Muscle layer of duodenum (tissue), 2 donors: ENCODE measurements around the gene ZFAND3.
"Not testable (repeated sequence)": the region's sequence is repeated elsewhere in the genome, so short reads cannot be mapped to it uniquely, and the experiment has no call there.

Source experiments
- H3K27ac ChIP-seq: one replicate; pipeline ENCODE4 v1.7.0; 2013; ENCODE audit warnings: mild to moderate bottlenecking, low read length
- H3K27me3 ChIP-seq: one replicate; pipeline ENCODE4 v1.7.0; 2013; ENCODE audit warnings: low read depth, mild to moderate bottlenecking, control low read depth, low read length
- H3K36me3 ChIP-seq, 2 donors: one replicate each; pipeline ENCODE4 v1.7.0; 2013; ENCODE audit warnings: low read length in 2 of 2, control low read depth in 1 of 2, mild to moderate bottlenecking in 1 of 2; ENCODE audit not compliant: insufficient read depth in 2 of 2, control insufficient read depth in 1 of 2
- H3K4me1 ChIP-seq, 2 donors: one replicate each; pipeline ENCODE4 v1.7.0; 2013; ENCODE audit warnings: low read length in 2 of 2, mild to moderate bottlenecking in 2 of 2, control low read depth in 1 of 2, moderate library complexity in 1 of 2; ENCODE audit not compliant: insufficient read depth in 2 of 2, control insufficient read depth in 1 of 2
- H3K4me3 ChIP-seq, 2 donors: one replicate each; pipeline ENCODE4 v1.7.0; 2013; ENCODE audit warnings: low read length in 2 of 2, low read depth in 1 of 2, mild to moderate bottlenecking in 1 of 2
- H3K9me3 ChIP-seq, 2 donors: one replicate each; pipeline ENCODE4 v1.7.0; 2013; ENCODE audit warnings: low read length in 2 of 2, control low read depth in 1 of 2, mild to moderate bottlenecking in 1 of 2; ENCODE audit not compliant: control insufficient read depth in 1 of 2
- donor health status: healthy.

Gene ZFAND3

GRCh38 chr6:37946057-37946456, 126.5 kb downstream of the ZFAND3 start:
- no peak overlapping the region for H3K27ac ChIP-seq
- H3K4me1 ChIP-seq = peaks cover 9 to 44% of the 10 kb centered on the region in 2 donors
- H3K27me3 ChIP-seq = no peaks in the 10 kb centered on the region

GRCh38 chr6:37947468-37947867, 127.9 kb downstream of the ZFAND3 start:
- Histone ChIP-seq H3K27me3 (no peaks in the 10 kb centered on the region), H3K9me3 (no peaks in the 10 kb centered on the region), H3K27ac (no peak overlapping the region), H3K36me3 (no peaks in the 10 kb centered on the region), H3K4me3 (no peak overlapping the region), H3K4me1 (peaks cover 3 to 44% of the 10 kb centered on the region in 2 donors)

More at GRCh38 chr6:37946057-37946456, 126.5 kb downstream of the ZFAND3 start:
- no peaks in the 10 kb centered on the region for H3K9me3 ChIP-seq
- H3K4me3 ChIP-seq = no peak overlapping the region
- no peaks in the 10 kb centered on the region for H3K36me3 ChIP-seq

- H3K27me3 ChIP-seq, H3K36me3 ChIP-seq, H3K4me3 ChIP-seq, H3K27ac ChIP-seq, H3K9me3 ChIP-seq: not testable (repeated sequence)
- H3K4me1 ChIP-seq = peaks cover 2 to 34% of the 10 kb centered on the region in 2 donors
Observed at GRCh38 chr6:37948584-37948983, 129.1 kb downstream of the ZFAND3 start.

DNA sequence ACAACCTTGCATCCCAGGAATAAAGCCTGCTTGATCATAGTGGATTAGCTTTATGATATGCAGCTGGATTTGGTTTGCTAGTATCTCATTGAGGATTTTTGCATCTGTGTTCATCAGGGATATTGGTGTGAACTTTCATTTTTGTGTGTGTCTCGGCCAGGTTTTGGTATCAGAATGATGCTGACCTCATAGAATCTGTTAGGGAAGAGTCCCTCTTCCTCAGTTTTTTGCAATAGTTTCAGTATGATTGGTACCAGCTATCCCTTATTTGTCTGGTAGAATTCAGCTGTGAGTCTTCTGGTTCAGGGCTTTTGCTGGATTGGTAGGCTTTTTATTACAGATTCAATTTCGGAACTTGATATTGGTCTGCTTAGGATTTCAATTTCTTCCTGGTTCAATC, 132.5 kb downstream of the ZFAND3 start:
- H3K27ac ChIP-seq = no peak overlapping the region
- no peak overlapping the region for H3K4me3 ChIP-seq
- H3K27me3 ChIP-seq = no peaks in the 10 kb centered on the region
- H3K9me3 ChIP-seq = no peaks in the 10 kb centered on the region
- H3K4me1 ChIP-seq = peaks cover 0 to 41% of the 10 kb centered on the region in 2 donors
- H3K36me3 ChIP-seq = no peaks in the 10 kb centered on the region

DNA sequence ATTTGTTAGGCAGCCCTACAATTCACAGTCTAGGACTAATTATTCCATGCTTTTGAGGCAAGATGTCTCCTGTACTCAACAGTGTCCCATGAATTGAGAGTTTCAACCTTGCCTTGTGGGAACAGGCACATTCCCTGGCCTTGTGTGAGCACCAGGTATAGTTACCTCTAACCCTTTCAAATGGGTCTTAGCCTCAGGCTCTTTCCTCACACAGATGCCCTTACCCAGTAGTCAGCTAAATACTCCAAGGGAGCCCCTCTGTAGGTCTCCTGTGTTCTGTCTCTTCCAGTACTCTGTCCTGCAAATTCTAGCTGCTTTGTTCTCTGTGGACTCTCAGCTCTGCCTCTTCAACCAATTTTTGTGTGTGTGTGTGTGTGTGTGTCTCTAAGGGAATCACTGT, 135.3 kb downstream of the ZFAND3 start:
- H3K36me3 ChIP-seq = no peaks in the 10 kb centered on the region
- H3K9me3 ChIP-seq = no peaks in the 10 kb centered on the region
- no peak overlapping the region for H3K4me3 ChIP-seq
- H3K27ac ChIP-seq = no peak overlapping the region
- H3K27me3 ChIP-seq = no peaks in the 10 kb centered on the region
- peaks cover 0 to 38% of the 10 kb centered on the region in 2 donors for H3K4me1 ChIP-seq

DNA sequence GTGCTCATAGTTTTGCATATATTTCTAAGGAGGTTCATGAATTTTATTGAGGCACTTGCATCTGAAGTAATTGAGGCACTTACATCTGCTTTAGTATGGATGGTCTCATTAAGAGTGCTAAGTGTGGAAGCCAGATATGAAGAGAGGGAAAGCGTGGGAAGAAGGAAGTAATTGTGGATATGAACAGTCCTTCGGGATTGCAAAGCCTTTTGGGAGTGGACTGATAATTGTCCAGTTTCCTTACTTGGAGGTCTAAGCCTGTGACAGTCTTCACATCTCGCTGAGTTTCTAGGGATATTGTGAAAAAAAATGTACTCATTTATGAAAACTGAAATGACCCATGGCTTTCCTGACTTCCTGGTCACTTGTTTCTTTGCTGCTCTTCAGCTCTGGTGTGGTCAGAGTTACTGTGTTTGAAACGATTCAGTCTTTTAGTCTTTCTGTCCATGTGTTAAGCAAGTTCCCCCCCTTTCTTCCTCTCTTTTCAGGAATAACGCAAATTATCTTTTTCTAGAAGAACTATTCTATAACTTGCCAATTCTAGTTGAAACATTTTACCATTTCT, 137.3 kb downstream of the ZFAND3 start:
- Histone ChIP-seq H3K27me3 (no peaks in the 10 kb centered on the region), H3K9me3 (no peaks in the 10 kb centered on the region), H3K36me3 (no peaks in the 10 kb centered on the region), H3K4me1 (peaks cover 0 to 34% of the 10 kb centered on the region in 2 donors), H3K27ac (no peak overlapping the region), H3K4me3 (no peak overlapping the region)

GRCh38 chr6:37959061-37959460, 139.5 kb downstream of the ZFAND3 start:
- no peaks in the 10 kb centered on the region for H3K27me3 ChIP-seq
- no peak overlapping the region for H3K4me3 ChIP-seq
- H3K36me3 ChIP-seq = no peaks in the 10 kb centered on the region
- H3K27ac ChIP-seq = no peak overlapping the region
- peaks cover 0 to 26% of the 10 kb centered on the region in 2 donors for H3K4me1 ChIP-seq
- H3K9me3 ChIP-seq = no peaks in the 10 kb centered on the region

DNA sequence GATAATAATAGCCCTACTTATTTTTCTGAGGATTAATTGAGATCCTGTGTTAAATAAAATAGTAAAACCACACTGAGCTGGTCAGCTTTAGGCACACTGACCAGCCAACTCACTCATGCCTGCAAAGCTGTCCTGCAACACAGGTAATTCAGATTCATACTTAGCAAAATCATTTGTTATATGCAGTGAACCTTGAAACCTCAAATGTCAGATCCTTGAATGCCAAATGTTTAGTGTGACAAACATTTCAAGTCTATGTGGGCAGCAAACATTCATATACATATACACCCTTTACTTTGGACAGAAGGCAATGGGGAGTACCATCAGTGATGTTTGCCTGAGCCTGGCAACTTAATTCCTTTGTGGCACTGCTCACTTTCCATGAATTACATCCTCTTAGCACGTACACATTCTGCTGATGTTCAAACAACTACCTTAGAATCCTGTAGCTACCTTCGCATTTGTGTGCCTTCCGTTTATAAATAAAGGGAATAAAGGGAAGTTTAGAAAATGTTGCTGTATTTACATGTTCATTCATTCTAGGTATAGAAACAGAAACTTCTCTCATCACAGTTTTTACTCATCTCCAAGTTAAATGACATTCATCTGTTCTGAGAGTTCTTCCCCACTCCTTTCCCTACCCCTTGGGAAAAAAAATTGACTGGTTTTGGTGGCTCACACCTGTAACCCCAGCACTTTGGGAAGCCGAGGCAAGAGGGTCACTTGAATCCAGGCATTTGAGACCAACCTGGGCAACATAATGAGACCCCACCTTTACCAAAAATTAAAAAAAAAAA, 140.8 kb downstream of the ZFAND3 start:
- Histone ChIP-seq H3K9me3 (no peaks in the 10 kb centered on the region), H3K27ac (no peak overlapping the region), H3K4me3 (no peak overlapping the region), H3K36me3 (no peaks in the 10 kb centered on the region), H3K27me3 (no peaks in the 10 kb centered on the region), H3K4me1 (peaks cover 0 to 16% of the 10 kb centered on the region in 2 donors)

- H3K27me3 ChIP-seq, H3K9me3 ChIP-seq: not testable (repeated sequence)
- peaks cover 0 to 12% of the 10 kb centered on the region in 2 donors for H3K4me1 ChIP-seq
Observed at GRCh38 chr6:37962481-37963080, 143.1 kb downstream of the ZFAND3 start.

DNA sequence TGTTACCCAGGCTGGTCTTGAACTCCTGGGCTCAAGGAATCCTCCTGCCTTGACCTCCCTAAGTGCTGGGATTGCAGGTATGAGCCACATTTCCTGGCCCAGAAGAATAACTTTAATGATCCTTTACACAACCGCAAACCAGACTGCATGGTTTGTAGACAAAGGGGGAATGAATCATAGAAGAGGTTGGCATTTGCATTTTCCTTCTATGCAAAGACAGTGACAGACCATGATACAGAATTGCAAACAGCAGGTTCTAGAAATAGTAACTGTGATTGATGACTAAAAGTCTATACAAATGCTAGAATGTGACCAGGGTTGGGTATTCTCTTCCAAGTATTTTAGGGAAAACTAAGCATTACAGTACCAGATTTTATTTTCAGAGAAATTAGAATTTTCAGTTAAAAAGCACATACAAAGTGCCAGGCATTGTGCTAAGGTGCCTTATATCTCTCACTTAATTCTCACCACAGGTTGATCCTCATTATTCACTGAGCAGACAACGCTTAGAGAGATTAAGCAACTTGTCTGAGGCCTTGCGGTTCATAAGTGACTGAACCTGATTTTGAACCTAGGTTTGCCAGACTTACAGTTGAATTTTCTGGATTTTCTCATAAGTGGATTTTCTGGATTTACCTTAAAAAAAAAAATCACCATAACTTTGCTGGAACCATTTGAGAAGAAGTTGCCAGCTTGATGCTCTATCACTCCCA, 146.6 kb downstream of the ZFAND3 start:
- Histone ChIP-seq H3K27ac (no peak overlapping the region), H3K4me3 (no peak overlapping the region), H3K36me3 (no peaks in the 10 kb centered on the region), H3K9me3 (no peaks in the 10 kb centered on the region), H3K4me1 (peaks cover 0 to 14% of the 10 kb centered on the region in 2 donors), H3K27me3 (no peaks in the 10 kb centered on the region)

More at GRCh38 chr6:37962481-37963080, 143.1 kb downstream of the ZFAND3 start:
- not testable (repeated sequence) for H3K4me3 ChIP-seq, H3K27ac ChIP-seq, H3K36me3 ChIP-seq

GRCh38 chr6:37966801-37967200, 147.3 kb downstream of the ZFAND3 start:
- Histone ChIP-seq H3K9me3 (no peaks in the 10 kb centered on the region), H3K27me3 (no peaks in the 10 kb centered on the region), H3K36me3 (no peaks in the 10 kb centered on the region), H3K27ac (no peak overlapping the region), H3K4me1 (peaks cover 0 to 20% of the 10 kb centered on the region in 2 donors), H3K4me3 (no peak overlapping the region)
